DOHH2 (cell line): ENCODE results near the gene BTBD6.

Experiments
- H3F3A ChIP-seq: fragments of 200-600 bp; sonication (generic), shearing (Covaris generic); 2 replicates; pipeline ENCODE4 v1.6.0; 2016; ENCODE audit warnings: antibody characterized with exemption, mild to moderate bottlenecking; ENCODE audit not compliant: control insufficient read depth, insufficient read depth
- H3K27ac ChIP-seq: fragments of 200-600 bp; sonication (generic); 2 replicates; pipeline ENCODE4 v1.5.1; 2014; ENCODE audit warnings: low read depth, mild to moderate bottlenecking, low read length, moderate library complexity
- H3K27me3 ChIP-seq: fragments of 200-600 bp; sonication (generic); 2 replicates; pipeline ENCODE4 v1.6.1; 2014; ENCODE audit warnings: mild to moderate bottlenecking, low read length, mixed read lengths; ENCODE audit not compliant: control insufficient read depth
- H3K36me3 ChIP-seq: fragments of 200-600 bp; sonication (generic); 2 replicates; pipeline ENCODE4 v1.6.1; 2014; ENCODE audit warnings: mild to moderate bottlenecking, low read length, moderate library complexity, mixed read lengths; ENCODE audit not compliant: control insufficient read depth
- H3K4me1 ChIP-seq: fragments of 200-600 bp; sonication (generic); 2 replicates; pipeline ENCODE4 v1.6.1; 2014; ENCODE audit warnings: mild to moderate bottlenecking, low read length, mixed read lengths; ENCODE audit not compliant: control insufficient read depth
- H3K4me2 ChIP-seq: fragments of 200-600 bp; sonication (generic); 2 replicates; pipeline ENCODE4 v1.6.0; 2014; ENCODE audit warnings: mild to moderate bottlenecking, low read length, moderate library complexity
- H3K4me3 ChIP-seq: fragments of 200-600 bp; sonication (generic); 2 replicates; pipeline ENCODE4 v1.5.1; 2014; ENCODE audit warnings: mild to moderate bottlenecking, low read length, mixed read lengths
- H3K79me2 ChIP-seq: fragments of 200-600 bp; sonication (generic); 2 replicates; pipeline ENCODE4 v1.6.1; 2014; ENCODE audit warnings: mild to moderate bottlenecking, low read length, mixed read lengths; ENCODE audit not compliant: control insufficient read depth
- H3K9me2 ChIP-seq: fragments of 200-600 bp; sonication (generic); replicated peaks from 2 replicates; pipeline ENCODE4 v1.6.1; 2014; ENCODE audit warnings: mild to moderate bottlenecking, low read length, mixed read lengths; ENCODE audit not compliant: control insufficient read depth
- H3K9me3 ChIP-seq: fragments of 200-600 bp; sonication (generic); 2 replicates; pipeline ENCODE4 v1.6.1; 2014; ENCODE audit warnings: antibody characterized with exemption, low read length, mixed read lengths; ENCODE audit not compliant: control insufficient read depth, insufficient read depth
- H4K20me1 ChIP-seq: fragments of 200-600 bp; sonication (generic); 2 replicates; pipeline ENCODE4 v1.6.0; 2014; ENCODE audit warnings: low read depth, mild to moderate bottlenecking, antibody characterized with exemption, low read length, moderate library complexity; ENCODE audit not compliant: control insufficient read depth, insufficient read depth
- EZH2phosphoT487 ChIP-seq: fragments of 200-600 bp; sonication (generic); IDR thresholded peaks from 2 replicates; pipeline ENCODE4 v1.6.1; 2017; ENCODE audit warnings: borderline replicate concordance, mild to moderate bottlenecking, antibody characterized with exemption, low read length, moderate library complexity, mixed read lengths
- TF ChIP-seq, protein P1 (sequence below): fragments of 200-600 bp; sonication (generic); IDR thresholded peaks from one replicate; pipeline ENCODE4 v1.5.1; 2014; ENCODE audit warnings: antibody characterized with exemption, mild to moderate bottlenecking, low read depth, low read length; ENCODE audit not compliant: poor library complexity, severe bottlenecking

Gene BTBD6

DNA sequence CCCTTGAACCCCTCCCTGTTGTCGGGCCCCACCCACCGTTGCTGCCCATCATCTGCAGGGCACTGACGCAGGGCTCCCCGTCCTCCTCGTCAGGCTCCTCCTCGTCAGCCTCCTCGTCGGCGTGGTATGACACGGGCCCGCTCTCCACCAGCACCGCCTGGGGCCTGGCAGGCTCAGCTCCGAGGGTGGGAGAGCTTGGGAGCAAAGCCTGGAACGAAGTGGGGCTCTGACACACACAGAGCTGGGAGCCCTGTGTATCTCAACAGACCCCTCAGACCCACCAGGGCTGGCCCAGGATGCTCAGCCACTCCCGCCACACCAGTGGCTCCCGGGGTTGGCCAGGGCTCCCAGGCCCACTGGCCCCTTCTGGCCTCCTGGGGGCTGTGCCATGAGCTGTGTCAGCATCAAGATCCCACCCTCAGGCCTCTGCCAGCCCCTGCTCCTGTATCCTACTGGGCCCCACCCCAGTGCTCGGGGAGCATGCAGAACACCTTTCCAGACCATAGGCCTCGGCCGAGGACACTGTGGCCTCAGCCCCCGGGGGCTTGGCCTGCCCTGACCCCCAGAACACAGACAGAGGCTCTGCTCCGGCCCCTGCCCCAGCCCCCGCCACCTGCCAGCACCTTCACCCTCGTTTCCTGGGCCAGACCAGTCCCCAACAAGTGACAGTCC, 37.1 kb upstream of the BTBD6 start:
- Histone ChIP-seq H3K79me2 (no peaks in the 10 kb centered on the region), H3K4me3 (no peak overlapping the region), H4K20me1 (no peaks in the 10 kb centered on the region), H3K9me2 (no peaks in the 10 kb centered on the region), H3F3A (no peaks in the 10 kb centered on the region; the same call in 1 of the 2 replicates), H3K36me3 (no peaks in the 10 kb centered on the region), H3K27me3 (no peaks in the 10 kb centered on the region), H3K4me1 (no peaks in the 10 kb centered on the region), H3K9me3 (no peaks in the 10 kb centered on the region; the same call in 1 of the 2 replicates), H3K27ac (no peak overlapping the region), H3K4me2 (no peak overlapping the region)
- TF ChIP-seq, protein P1, sequence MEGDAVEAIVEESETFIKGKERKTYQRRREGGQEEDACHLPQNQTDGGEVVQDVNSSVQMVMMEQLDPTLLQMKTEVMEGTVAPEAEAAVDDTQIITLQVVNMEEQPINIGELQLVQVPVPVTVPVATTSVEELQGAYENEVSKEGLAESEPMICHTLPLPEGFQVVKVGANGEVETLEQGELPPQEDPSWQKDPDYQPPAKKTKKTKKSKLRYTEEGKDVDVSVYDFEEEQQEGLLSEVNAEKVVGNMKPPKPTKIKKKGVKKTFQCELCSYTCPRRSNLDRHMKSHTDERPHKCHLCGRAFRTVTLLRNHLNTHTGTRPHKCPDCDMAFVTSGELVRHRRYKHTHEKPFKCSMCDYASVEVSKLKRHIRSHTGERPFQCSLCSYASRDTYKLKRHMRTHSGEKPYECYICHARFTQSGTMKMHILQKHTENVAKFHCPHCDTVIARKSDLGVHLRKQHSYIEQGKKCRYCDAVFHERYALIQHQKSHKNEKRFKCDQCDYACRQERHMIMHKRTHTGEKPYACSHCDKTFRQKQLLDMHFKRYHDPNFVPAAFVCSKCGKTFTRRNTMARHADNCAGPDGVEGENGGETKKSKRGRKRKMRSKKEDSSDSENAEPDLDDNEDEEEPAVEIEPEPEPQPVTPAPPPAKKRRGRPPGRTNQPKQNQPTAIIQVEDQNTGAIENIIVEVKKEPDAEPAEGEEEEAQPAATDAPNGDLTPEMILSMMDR = no peak
- no peak for TF ChIP-seq EZH2phosphoT487

DNA sequence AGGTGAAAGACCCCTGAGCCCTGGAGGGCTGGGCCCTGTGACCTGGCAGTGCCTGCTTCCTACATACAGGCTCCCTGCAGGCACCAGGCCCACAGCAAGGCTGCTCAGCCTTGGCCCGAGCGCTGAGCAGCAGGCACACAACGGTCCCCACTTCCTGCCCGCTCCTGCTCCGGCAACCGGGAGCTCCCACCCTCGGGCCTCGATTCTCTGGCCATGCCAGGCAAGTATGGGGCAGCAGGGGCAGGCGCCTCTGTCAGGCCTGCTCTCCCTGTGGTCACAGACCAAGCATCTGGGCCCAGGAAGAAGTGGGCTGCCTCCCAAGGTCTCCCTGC, 36.6 kb upstream of the BTBD6 start:
- Histone ChIP-seq H3K27ac (no peak overlapping the region), H3K79me2 (no peaks in the 10 kb centered on the region), H3K9me3 (no peaks in the 10 kb centered on the region; the same call in 1 of the 2 replicates), H3K27me3 (no peaks in the 10 kb centered on the region), H3K36me3 (no peaks in the 10 kb centered on the region), H3K4me1 (no peaks in the 10 kb centered on the region), H4K20me1 (no peaks in the 10 kb centered on the region), H3K4me3 (no peak overlapping the region), H3F3A (no peaks in the 10 kb centered on the region; the same call in 1 of the 2 replicates), H3K4me2 (no peak overlapping the region), H3K9me2 (no peaks in the 10 kb centered on the region)
- TF ChIP-seq, protein P1 = no peak
- no peak for TF ChIP-seq EZH2phosphoT487

DNA sequence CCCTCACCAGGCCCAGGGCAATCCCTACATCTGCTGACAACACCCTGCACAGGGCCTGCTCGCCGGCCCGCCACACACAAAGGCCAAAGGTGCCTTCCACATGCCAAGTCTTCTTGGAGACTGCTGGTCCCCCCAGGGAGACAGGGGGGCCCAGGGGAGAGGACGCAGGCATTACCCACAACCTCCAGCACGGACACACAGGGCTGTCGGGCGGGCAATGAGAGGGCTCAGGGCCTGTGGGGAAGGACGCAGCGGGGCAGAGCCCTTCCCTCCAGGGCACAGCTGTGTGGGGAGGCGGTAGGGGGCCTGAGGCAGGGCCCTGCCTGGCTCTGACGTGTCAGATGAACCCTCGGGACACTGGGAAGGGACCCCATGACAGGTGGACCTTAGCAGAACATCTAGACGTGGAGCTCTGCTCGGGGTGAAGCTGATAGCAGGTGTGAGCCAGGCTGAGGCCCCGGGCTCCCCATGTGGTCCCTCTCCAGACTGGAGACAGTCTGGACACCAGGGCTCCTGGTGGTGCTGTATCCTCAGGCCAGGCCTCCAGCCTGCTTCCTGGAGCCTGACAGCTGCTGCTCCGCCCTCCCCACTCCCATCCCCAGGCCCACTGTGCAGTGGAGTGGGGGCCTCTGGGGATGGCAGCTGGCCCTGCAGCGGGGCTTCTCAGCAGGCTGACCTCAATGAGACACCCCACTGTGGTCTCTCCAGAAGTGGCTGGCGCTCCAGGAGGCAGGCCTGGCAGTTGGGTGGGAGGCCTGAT, 35.6 kb upstream of the BTBD6 start:
- H3K36me3 ChIP-seq = no peaks in the 10 kb centered on the region; the same call in 1 of the 2 replicates
- H3K9me3 ChIP-seq = no peaks in the 10 kb centered on the region; the same call in 1 of the 2 replicates
- no peaks in the 10 kb centered on the region for H4K20me1 ChIP-seq
- H3K4me3 ChIP-seq = no peak overlapping the region
- no peak overlapping the region for H3K27ac ChIP-seq
- no peak overlapping the region for H3K4me2 ChIP-seq
- TF ChIP-seq, protein P1 = no peak
- no peak for TF ChIP-seq EZH2phosphoT487
- no peaks in the 10 kb centered on the region for H3K79me2 ChIP-seq
- H3K27me3 ChIP-seq = no peaks in the 10 kb centered on the region
- no peaks in the 10 kb centered on the region for H3K4me1 ChIP-seq
- no peaks in the 10 kb centered on the region for H3K9me2 ChIP-seq
- no peaks in the 10 kb centered on the region; the same call in 1 of the 2 replicates for H3F3A ChIP-seq
